Activated gamma-delta T cell (primary cell): ENCODE measurements around the gene TSPAN9.

Experiments used
- DNase-seq: peaks from one replicate; lab custom pipeline; 2025; lab: John Stamatoyannopoulos, UW

TSPAN9 gene

DNA sequence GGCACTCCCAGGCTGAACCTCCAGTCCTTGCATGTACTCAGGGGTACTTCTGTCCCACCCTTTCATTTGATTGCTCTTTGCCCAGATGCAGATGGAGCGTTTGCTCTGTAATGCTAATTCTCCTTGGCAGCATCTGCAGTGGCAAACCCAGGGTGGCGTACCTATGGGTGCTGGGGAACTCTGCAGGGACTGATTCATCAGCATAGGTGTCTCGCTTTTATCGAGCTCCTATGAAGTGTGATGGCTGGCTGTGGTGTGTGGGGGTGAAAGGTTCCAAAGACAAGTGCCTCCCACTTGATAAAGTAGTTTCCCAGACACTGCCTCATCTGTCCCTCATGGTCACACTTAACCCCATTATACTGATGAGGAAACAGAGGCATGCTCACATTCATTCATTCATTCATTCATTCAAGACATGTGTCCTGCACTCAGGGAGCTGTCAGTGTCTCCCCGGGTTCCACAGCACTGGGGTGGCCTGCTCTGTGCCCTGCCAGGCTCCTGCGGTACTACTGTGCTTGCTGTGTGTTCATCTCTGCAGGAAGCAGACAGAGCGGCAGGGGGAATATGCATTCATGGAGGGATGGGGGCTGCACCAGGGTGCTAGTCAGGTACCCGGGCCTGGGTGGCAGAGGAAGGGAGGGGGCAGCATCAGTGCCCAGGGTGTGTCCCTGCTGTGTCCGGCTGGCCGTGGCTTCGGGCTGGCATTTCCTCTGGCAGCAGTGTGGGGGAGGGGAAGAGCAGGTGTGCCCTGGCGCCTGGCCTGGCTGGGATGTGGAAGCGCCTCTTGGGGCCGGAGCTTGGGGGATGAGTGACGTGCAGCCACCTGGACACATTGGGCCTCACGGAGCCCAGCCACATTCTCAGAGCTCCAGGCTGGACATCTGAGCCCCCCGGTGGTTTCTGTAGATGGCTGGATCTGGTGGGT is 110.9 kb downstream of the TSPAN9 start:
- DNase-seq: no peak

DNA sequence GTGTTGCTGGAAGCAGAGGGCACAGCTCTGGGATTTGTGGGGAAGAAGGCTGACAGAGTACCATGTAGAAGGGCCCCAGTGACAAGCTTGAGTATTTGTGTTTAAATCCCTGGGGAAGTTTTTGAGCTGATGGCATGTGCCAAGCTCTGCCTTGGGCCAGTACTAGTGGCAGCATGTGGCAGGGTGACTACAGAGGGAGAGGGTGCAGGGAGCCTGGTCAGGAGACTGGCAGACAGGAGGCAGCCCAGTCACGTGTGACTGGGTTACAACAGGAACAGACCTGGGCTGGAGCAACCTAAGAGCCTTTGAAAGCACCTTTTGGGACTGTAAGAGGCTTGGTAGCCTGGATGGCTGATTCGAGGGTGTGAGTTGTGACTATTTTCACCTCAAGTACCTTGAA is 112.1 kb downstream of the TSPAN9 start:
- DNase-seq: no peak

DNA sequence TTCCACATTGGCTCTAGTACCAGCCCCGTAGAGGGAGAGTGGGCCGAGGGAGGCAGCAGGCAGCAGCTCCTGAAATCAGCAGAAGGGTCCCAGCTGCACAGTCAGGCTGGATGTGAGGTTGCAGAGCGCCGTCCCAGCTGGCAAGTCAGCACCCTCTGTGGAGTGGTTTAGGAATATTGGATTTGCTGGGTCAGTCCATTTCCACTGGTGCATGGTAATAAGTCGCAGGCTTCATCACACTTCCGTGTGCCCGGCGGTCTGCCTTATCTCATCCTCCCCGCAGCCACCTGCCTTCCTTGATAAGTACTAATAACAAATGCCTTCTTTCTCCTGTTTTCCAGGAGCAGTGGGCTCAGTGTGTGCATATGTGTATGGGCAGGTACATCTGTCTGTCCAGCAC is 112.9 kb downstream of the TSPAN9 start:
- DNase-seq: no peak

DNA sequence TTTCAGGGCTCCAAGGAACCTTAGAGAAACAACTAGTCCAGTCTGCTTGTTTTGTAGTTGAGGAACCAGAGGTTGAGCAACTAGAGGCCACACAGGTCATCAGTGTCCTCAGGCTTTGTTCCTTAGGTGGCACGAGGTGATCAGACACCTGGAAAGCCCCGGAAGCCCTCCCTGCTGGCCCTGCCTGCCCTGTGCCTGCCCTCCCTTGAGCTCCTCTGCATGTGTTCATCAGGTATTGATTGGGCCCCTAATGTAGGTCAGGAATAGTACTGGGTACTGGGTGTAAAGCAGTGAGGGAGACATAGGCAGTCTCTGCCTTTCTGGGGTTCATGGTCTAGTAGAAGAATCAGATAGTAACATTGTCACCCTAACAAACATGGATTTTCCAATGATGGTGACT is 114.3 kb downstream of the TSPAN9 start:
- no peak for DNase-seq

DNA sequence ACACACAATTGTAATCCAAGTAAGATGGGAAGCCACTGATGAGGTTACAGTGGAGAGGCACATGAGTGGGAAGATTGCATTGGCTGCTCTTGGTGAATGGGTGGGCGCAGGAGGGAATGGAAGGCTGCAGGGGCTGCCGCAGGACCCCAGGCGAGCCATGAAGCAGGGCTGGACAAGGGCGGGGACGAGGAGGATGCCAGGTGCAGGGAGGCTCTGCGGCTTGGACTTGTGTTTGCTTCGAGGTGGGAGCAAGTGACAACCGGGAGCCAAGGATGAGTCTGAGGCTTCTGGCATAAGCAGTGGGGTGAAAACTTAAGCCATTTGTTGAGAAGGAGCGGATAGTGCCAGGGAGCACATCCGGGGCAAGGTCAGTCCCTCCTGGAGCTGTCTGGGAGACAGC is 115.0 kb downstream of the TSPAN9 start:
- DNase-seq: no peak

DNA sequence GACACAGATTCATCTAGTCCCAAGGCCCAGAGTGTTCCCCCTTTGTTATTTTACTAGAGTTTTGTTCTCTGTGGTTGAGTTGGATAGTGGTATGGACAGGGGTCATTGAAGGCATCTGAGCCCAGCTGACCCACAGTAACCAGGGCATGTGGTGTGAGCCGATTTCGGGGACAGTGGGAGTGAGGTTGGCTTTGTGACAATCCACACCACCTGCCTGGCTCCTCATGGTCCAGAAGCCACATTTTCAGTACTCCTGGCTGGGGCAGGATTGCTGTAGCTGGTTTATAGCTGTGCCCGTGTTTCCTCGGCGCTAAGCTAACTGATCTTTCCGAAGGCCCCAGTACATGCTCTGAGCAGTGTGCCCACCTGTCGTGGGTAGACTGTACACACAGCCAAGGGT is 116.0 kb downstream of the TSPAN9 start:
- DNase-seq: no peak

DNA sequence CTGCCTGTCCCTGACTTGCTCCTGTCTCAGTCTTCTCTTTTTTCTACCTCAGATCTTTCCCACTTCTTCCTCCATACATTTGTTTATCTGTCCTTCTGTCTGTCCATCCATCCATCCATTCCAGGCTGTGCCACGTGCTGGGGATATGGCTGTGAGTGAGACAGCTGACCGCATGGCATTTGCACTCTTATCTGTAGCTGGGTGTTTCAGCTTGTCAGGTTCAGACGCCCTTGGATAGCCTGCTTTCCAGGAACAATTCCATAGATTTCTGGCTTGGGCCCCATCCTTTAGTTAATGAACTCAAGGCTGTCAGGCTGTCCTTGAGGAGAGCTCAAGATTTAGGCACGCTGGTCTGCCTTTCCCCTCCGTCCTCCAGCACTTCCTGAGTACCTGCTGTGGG is 116.6 kb downstream of the TSPAN9 start:
- DNase-seq: no peak

DNA sequence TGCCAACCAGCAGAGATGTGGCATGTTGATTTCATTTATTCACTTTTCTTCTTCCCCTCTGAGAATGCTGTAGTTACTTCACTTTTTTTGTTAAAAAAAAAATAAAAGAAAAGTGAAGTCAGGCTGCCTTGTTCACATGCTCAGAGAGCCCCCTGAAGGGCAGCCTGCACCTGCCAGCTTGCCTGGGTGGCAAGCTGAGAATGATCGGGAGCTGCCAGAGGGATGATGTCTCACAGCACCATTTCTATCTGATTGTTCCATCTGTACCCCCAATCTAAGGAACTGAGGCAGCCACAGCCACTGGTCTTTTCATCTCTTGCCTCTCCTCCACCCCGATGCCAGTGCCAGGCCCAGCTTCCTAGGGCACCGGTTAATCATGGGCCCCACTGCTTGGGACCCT is 118.2 kb downstream of the TSPAN9 start:
- DNase-seq: no peak

- DNase-seq: no peak
Measured at GRCh38 chr12:3195859-3196483, 118.8 kb downstream of the TSPAN9 start.

GRCh38 chr12:3196488-3196887 is 119.3 kb downstream of the TSPAN9 start:
- no peak for DNase-seq

GRCh38 chr12:3197131-3197818 is 120.1 kb downstream of the TSPAN9 start:
- DNase-seq: no peak

- DNase-seq: no peak
Measured at GRCh38 chr12:3199551-3200031, 122.4 kb downstream of the TSPAN9 start.

DNA sequence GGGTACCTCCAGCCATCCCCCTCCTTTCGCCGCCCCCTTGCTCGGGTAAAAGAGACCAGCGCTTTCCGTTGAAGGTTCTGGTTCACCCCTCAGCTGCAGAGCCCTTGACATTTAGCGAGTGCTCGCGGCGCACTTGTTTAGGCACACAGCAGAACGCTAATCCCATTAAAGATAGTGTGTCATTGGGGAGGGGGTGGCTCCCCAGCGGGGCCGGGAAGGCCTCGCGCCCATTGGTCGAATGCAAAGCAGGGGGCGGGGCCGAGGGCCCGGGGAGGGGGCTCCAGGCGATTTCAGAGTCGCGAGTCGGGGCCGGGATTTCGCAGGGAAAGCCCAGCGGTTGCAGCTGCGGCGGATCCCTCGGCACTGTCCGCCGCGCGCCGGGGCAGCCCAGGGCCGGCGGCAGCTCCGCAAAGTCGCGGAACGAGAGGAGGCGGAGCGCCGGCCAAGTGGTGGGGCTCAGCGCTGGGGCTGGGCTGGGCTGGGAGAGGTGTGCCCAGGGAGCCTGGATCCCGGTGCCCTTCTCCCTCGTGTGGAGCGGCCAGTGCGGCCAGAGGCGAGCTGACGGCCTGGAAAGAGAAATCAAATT is 122.9 kb downstream of the TSPAN9 start:
- DNase-seq: no peak

GRCh38 chr12:3200814-3201233 is 123.6 kb downstream of the TSPAN9 start:
- no peak for DNase-seq

- DNase-seq: no peak
Measured at GRCh38 chr12:3201339-3202051, 124.3 kb downstream of the TSPAN9 start.

DNA sequence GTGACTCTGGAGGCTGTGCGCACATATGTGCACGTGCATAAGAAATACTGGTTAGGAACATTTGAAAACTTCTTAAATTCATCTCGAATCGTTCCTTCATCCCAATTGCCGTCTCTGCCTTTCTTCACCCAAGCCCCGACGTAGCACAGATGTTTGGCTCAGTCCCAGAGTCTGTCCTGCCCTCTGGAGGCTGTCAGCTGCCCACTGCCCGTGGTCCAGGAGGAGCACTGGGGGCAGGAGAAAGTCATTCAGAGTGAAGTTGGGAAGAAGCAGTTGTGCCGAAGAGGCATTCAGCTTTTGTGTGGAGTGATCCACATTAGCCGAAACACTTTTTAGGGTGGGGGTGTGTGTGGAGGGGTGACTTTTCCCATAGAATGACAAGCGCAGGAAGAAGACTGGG is 124.9 kb downstream of the TSPAN9 start:
- DNase-seq: no peak

GRCh38 chr12:3202734-3203446 is 125.7 kb downstream of the TSPAN9 start:
- DNase-seq: no peak

DNA sequence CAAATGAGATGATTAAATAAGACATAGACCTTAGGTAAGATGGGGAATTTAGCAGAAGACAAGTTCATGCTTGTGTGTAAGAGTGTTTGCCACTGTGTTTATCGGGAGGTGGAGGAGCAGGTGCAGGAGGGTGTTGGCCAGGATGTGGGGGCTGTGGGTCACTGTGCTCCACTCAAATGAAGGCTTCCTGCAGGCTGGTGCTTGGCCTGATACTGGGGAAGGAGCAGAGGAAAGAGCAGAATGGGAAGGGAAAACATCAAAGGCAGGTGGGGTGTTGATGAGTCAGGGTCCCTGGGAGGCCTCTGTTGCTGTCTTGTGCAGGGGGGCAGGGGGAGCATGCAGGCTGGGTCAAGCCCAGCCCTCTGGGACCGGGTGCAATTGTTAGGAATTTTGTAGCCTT is 126.5 kb downstream of the TSPAN9 start:
- DNase-seq: no peak

DNA sequence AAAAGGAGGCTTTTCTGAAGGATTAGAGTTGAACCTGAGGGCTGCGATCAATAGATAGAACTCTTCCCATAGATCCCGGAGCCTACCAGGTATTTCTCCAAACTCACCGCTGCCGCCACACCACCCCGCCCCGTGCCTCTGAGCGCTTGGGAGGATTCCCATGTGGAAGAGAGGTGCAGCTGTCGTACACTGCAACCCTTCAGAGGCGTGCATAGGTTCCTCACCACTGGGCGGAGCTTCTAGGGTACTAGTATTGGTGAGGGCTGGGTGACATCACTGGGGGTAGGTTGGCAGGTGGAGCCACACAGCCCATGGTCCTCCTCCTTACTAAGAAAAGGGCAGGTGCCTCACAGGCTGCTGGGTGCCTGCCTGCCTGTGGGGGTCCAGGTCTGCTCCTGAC is 127.0 kb downstream of the TSPAN9 start:
- no peak for DNase-seq

- DNase-seq: no peak
Measured at GRCh38 chr12:3204730-3205531, 127.8 kb downstream of the TSPAN9 start.
